HL-60 (cell line): ENCODE measurements around the gene SGK1.

Experiments
- GABPA ChIP-seq: IDR thresholded peaks from 2 replicates; pipeline ENCODE4 v1.6.1; 2012; ENCODE audit warnings: low read depth
- POLR2AphosphoS5 ChIP-seq: IDR thresholded peaks from 2 replicates; pipeline ENCODE4 v1.6.1; 2012; ENCODE audit warnings: low read depth
- SPI1 ChIP-seq: IDR thresholded peaks from 2 replicates; pipeline ENCODE4 v1.6.1; 2012; ENCODE audit warnings: low read depth, mild to moderate bottlenecking, borderline replicate concordance
- TF ChIP-seq, protein P1 (sequence below): IDR thresholded peaks from one replicate; pipeline ENCODE4 v1.5.1; 2011; ENCODE audit warnings: low read length, control low read depth, inconsistent platforms; ENCODE audit not compliant: insufficient read depth
- TF ChIP-seq, protein P2 (sequence below): IDR thresholded peaks from 2 replicates; pipeline ENCODE4 v1.6.1; 2012; ENCODE audit warnings: low read depth; ENCODE audit not compliant: insufficient replicate concordance

DNA sequence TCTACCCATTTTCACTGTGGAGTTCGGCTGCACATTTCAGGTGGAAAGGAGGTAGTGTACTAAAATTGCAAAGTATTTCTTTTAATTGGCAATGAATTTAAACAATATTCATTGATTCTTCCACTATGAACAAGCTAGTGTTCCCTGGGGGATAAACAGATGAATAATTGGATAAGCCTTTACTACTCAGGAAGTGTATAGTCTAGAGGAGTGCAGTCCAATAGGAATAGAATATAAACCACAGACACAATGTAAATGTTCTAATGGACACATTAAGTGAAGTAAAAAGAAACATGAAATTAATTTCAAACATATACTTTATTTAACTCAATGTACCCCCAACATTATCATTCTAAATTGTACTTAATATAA lies 28.7 kb downstream of the SGK1 start:
- TF ChIP-seq POLR2AphosphoS5 = no peak
- TF ChIP-seq, protein P1, sequence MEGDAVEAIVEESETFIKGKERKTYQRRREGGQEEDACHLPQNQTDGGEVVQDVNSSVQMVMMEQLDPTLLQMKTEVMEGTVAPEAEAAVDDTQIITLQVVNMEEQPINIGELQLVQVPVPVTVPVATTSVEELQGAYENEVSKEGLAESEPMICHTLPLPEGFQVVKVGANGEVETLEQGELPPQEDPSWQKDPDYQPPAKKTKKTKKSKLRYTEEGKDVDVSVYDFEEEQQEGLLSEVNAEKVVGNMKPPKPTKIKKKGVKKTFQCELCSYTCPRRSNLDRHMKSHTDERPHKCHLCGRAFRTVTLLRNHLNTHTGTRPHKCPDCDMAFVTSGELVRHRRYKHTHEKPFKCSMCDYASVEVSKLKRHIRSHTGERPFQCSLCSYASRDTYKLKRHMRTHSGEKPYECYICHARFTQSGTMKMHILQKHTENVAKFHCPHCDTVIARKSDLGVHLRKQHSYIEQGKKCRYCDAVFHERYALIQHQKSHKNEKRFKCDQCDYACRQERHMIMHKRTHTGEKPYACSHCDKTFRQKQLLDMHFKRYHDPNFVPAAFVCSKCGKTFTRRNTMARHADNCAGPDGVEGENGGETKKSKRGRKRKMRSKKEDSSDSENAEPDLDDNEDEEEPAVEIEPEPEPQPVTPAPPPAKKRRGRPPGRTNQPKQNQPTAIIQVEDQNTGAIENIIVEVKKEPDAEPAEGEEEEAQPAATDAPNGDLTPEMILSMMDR = no peak
- TF ChIP-seq SPI1 = no peak
- TF ChIP-seq, protein P2, sequence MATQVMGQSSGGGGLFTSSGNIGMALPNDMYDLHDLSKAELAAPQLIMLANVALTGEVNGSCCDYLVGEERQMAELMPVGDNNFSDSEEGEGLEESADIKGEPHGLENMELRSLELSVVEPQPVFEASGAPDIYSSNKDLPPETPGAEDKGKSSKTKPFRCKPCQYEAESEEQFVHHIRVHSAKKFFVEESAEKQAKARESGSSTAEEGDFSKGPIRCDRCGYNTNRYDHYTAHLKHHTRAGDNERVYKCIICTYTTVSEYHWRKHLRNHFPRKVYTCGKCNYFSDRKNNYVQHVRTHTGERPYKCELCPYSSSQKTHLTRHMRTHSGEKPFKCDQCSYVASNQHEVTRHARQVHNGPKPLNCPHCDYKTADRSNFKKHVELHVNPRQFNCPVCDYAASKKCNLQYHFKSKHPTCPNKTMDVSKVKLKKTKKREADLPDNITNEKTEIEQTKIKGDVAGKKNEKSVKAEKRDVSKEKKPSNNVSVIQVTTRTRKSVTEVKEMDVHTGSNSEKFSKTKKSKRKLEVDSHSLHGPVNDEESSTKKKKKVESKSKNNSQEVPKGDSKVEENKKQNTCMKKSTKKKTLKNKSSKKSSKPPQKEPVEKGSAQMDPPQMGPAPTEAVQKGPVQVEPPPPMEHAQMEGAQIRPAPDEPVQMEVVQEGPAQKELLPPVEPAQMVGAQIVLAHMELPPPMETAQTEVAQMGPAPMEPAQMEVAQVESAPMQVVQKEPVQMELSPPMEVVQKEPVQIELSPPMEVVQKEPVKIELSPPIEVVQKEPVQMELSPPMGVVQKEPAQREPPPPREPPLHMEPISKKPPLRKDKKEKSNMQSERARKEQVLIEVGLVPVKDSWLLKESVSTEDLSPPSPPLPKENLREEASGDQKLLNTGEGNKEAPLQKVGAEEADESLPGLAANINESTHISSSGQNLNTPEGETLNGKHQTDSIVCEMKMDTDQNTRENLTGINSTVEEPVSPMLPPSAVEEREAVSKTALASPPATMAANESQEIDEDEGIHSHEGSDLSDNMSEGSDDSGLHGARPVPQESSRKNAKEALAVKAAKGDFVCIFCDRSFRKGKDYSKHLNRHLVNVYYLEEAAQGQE = no peak
- no peak for TF ChIP-seq GABPA
